RWPE2 (cell line): ENCODE data around the gene BIRC2.

ENCODE experiments used
- ATAC-seq: fragments of 200-7000 bp; cut with Tn5 transposase; 3 replicates; pipeline ENCODE4 v1.9.1; 2021; ENCODE audit warnings: low read depth
- DNase-seq: peaks from one replicate; pipeline ENCODE4 v3.0.0-alpha.2; 2020; ENCODE audit warnings: low spot score
- H3K27ac ChIP-seq: fragments of 450-650 bp; 2 replicates; pipeline ENCODE4 v1.5.1; 2017; ENCODE audit warnings: mild to moderate bottlenecking; ENCODE audit not compliant: poor library complexity, severe bottlenecking
- H3K27me3 ChIP-seq: fragments of 250-450 bp; sonication (Bioruptor Pico); 2 replicates; pipeline ENCODE4 v1.5.1; 2021; ENCODE audit warnings: mild to moderate bottlenecking, moderate library complexity; ENCODE audit not compliant: insufficient read depth, poor library complexity, severe bottlenecking
- H3K36me3 ChIP-seq: fragments of 250-450 bp; sonication (Bioruptor Pico); 2 replicates; pipeline ENCODE4 v1.5.1; 2020; ENCODE audit warnings: low read depth, mild to moderate bottlenecking, moderate library complexity
- H3K4me1 ChIP-seq: fragments of 250-450 bp; sonication (Bioruptor Pico); 2 replicates; pipeline ENCODE4 v1.5.1; 2021; ENCODE audit warnings: mild to moderate bottlenecking, moderate library complexity; ENCODE audit not compliant: insufficient read depth, poor library complexity, severe bottlenecking
- H3K4me3 ChIP-seq: fragments of 250-450 bp; sonication (Bioruptor Pico); 2 replicates; pipeline ENCODE4 v1.5.1; 2021; ENCODE audit warnings: mild to moderate bottlenecking, moderate library complexity; ENCODE audit not compliant: severe bottlenecking
- H3K9me3 ChIP-seq: fragments of 250-450 bp; sonication (Bioruptor Pico); 2 replicates; pipeline ENCODE4 v1.5.1; 2021; ENCODE audit warnings: mild to moderate bottlenecking, moderate library complexity; ENCODE audit not compliant: severe bottlenecking
- TF ChIP-seq, protein P1 (sequence below): fragments of 450-650 bp; IDR thresholded peaks from one replicate; pipeline ENCODE4 v1.5.1; 2017; ENCODE audit warnings: mild to moderate bottlenecking, moderate library complexity; ENCODE audit not compliant: poor library complexity, severe bottlenecking

BIRC2 gene

DNA sequence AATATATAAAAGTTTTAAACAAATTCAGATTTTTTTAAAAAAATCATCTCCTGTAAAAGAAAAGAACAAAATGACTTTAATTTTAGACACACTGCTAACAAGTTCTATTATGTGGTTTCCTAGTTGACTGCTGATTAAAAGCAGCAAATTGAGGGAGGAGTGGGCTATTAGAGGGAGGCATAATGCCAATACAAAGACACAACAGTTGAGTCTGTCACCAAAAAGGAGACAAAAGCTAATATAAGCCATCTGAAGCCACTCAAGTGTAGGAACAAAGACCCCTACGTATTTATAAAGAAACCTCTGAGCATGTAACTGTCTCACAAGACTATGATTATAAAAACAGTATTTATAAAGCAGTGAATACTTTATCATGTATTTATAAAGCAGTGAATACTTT lies 76.9 kb downstream of the BIRC2 start:
- no peak for DNase-seq
- H3K4me3 ChIP-seq, result no peak overlapping the region
- no peak for ATAC-seq
- H3K9me3 ChIP-seq, result no peaks in the 10 kb centered on the region
- no peak overlapping the region for H3K27ac ChIP-seq
- TF ChIP-seq, protein P1, sequence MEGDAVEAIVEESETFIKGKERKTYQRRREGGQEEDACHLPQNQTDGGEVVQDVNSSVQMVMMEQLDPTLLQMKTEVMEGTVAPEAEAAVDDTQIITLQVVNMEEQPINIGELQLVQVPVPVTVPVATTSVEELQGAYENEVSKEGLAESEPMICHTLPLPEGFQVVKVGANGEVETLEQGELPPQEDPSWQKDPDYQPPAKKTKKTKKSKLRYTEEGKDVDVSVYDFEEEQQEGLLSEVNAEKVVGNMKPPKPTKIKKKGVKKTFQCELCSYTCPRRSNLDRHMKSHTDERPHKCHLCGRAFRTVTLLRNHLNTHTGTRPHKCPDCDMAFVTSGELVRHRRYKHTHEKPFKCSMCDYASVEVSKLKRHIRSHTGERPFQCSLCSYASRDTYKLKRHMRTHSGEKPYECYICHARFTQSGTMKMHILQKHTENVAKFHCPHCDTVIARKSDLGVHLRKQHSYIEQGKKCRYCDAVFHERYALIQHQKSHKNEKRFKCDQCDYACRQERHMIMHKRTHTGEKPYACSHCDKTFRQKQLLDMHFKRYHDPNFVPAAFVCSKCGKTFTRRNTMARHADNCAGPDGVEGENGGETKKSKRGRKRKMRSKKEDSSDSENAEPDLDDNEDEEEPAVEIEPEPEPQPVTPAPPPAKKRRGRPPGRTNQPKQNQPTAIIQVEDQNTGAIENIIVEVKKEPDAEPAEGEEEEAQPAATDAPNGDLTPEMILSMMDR, result no peak
- peaks cover 9% of the 10 kb centered on the region for H3K4me1 ChIP-seq
- peaks cover 2% of the 10 kb centered on the region; the same call in 1 of the 2 replicates for H3K36me3 ChIP-seq
- no peaks in the 10 kb centered on the region for H3K27me3 ChIP-seq

- Histone ChIP-seq H3K27ac (no peak overlapping the region), H3K27me3 (no peaks in the 10 kb centered on the region), H3K4me3 (no peak overlapping the region), H3K4me1 (no peaks in the 10 kb centered on the region), H3K36me3 (no peaks in the 10 kb centered on the region; the same call in 1 of the 2 replicates), H3K9me3 (no peaks in the 10 kb centered on the region)
- DNase-seq (no peak), ATAC-seq (no peak)
- TF ChIP-seq, protein P1, result no peak
Measured at GRCh38 chr11:102426000-102426399, 79.0 kb downstream of the BIRC2 start.

DNA sequence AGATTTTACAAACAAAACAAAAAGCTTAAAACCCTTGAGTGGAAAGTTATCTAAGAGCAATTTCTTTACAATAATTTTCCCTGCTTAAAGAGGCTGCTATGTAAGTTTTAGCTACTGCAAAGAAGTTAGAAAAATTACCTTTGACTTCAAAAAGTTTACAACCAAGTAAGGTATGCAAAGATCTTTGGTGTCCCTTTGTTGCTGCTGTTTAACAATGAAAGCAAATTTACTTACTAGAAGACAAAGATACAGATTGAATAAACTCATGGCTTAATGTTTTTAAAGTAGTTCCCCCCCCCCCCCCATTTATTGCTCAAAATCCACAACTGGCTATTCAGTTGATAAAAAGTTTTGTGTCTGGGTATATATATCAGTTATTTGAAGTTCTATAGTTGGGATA lies 79.6 kb downstream of the BIRC2 start:
- H3K4me3 ChIP-seq, result no peak overlapping the region
- TF ChIP-seq, protein P1, result no peak
- H3K36me3 ChIP-seq, result 0 out of 2 replicates have a peak, but pooled peaks cover under 1% of the 10 kb centered on the region
- H3K9me3 ChIP-seq, result no peaks in the 10 kb centered on the region
- no peaks in the 10 kb centered on the region for H3K4me1 ChIP-seq
- no peak for DNase-seq
- no peak overlapping the region for H3K27ac ChIP-seq
- ATAC-seq, result no peak
- no peaks in the 10 kb centered on the region for H3K27me3 ChIP-seq

DNA sequence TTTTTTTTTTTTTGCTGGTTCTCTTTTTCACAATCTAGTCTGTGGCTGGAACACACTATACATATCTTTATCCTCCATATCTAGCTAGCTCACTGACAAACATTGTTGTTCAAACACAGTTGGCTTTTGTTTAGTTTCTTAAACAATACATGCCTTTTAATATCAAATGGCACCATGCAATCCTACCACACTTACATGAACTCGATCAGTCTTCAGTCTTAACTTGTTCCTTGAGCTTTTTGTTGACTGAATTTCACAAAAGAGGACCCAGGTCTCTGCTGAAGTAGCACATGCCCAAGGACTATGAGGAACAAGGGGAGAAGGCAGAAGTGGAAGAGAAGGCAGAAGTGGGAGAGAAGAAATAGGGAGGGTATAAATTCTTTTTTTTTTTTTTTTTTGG lies 80.1 kb downstream of the BIRC2 start:
- ATAC-seq, result no peak
- Histone ChIP-seq H3K36me3 (0 out of 2 replicates have a peak, but pooled peaks cover 4% of the 10 kb centered on the region), H3K4me1 (no peaks in the 10 kb centered on the region)

More for the DNA sequence above, 80.1 kb downstream of the BIRC2 start:
- H3K27ac ChIP-seq, result no peak overlapping the region
- no peak overlapping the region for H3K4me3 ChIP-seq
- TF ChIP-seq, protein P1, result no peak
- no peaks in the 10 kb centered on the region for H3K27me3 ChIP-seq
- H3K9me3 ChIP-seq, result no peaks in the 10 kb centered on the region
- DNase-seq, result no peak
